Measurements from ENCODE around the gene C10orf120.

Gene C10orf120

GRCh38 chr10:122688293-122688989, 11.2 kb downstream of the C10orf120 start:
- no peak overlapping the region for H3K27ac ChIP-seq (ENCODE audit: low read depth, low read length)
- no peak for TF ChIP-seq CTCF (IDR thresholded peaks at IDR 0.05; ENCODE audit: low read depth, low read length, poor library complexity, severe bottlenecking)
- TF ChIP-seq EZH2phosphoT487 (IDR thresholded peaks at IDR 0.05; ENCODE audit: borderline replicate concordance, low read length): no peak
- peaks cover 5% of the 10 kb centered on the region for H3K27me3 ChIP-seq (ENCODE audit: control insufficient read depth, low read length)
- no peak overlapping the region for H3K4me3 ChIP-seq (ENCODE audit: low read length)
- H3K4me1 ChIP-seq (ENCODE audit: control insufficient read depth, low read length): no peaks in the 10 kb centered on the region
- no peaks in the 10 kb centered on the region for H4K20me1 ChIP-seq (ENCODE audit: control insufficient read depth, insufficient read depth, low read depth, low read length)
- no peaks in the 10 kb centered on the region for H3K9me3 ChIP-seq (ENCODE audit: control insufficient read depth, insufficient read depth, low read length)
- no peaks in the 10 kb centered on the region for H3K9me2 ChIP-seq (replicated peaks; ENCODE audit: control insufficient read depth, low read length)
- no peaks in the 10 kb centered on the region for H3K79me2 ChIP-seq (ENCODE audit: control insufficient read depth, low read length)
- no peak overlapping the region for H3K4me2 ChIP-seq (ENCODE audit: low read length)
- no peaks in the 10 kb centered on the region for H3F3A ChIP-seq (ENCODE audit: control insufficient read depth, insufficient read depth)
- H3K36me3 ChIP-seq (ENCODE audit: control insufficient read depth, low read length): no peaks in the 10 kb centered on the region

GRCh38 chr10:122682522-122682921, 17.1 kb downstream of the C10orf120 start:
- Histone ChIP-seq H3K9me2 (replicated peaks; ENCODE audit: control insufficient read depth, low read length) (no peaks in the 10 kb centered on the region), H3K9me3 (ENCODE audit: control insufficient read depth, insufficient read depth, low read length) (no peaks in the 10 kb centered on the region), H3K27ac (ENCODE audit: low read depth, low read length) (no peak overlapping the region), H3K79me2 (ENCODE audit: control insufficient read depth, low read length) (no peaks in the 10 kb centered on the region), H3K27me3 (ENCODE audit: control insufficient read depth, low read length) (peaks cover 5% of the 10 kb centered on the region), H3K4me1 (ENCODE audit: control insufficient read depth, low read length) (no peaks in the 10 kb centered on the region), H4K20me1 (ENCODE audit: control insufficient read depth, insufficient read depth, low read depth, low read length) (no peaks in the 10 kb centered on the region), H3K4me2 (ENCODE audit: low read length) (no peak overlapping the region), H3F3A (ENCODE audit: control insufficient read depth, insufficient read depth) (no peaks in the 10 kb centered on the region), H3K36me3 (ENCODE audit: control insufficient read depth, low read length) (no peaks in the 10 kb centered on the region), H3K4me3 (ENCODE audit: low read length) (no peak overlapping the region)
- no peak for TF ChIP-seq EZH2phosphoT487 (IDR thresholded peaks at IDR 0.05; ENCODE audit: borderline replicate concordance, low read length)
- TF ChIP-seq CTCF (IDR thresholded peaks at IDR 0.05; ENCODE audit: low read depth, low read length, poor library complexity, severe bottlenecking): no peak

GRCh38 chr10:122678266-122678665, 21.4 kb downstream of the C10orf120 start:
- no peak for TF ChIP-seq CTCF (IDR thresholded peaks at IDR 0.05; ENCODE audit: low read depth, low read length, poor library complexity, severe bottlenecking)
- no peak for TF ChIP-seq EZH2phosphoT487 (IDR thresholded peaks at IDR 0.05; ENCODE audit: borderline replicate concordance, low read length)
- H3K9me2 ChIP-seq (replicated peaks; ENCODE audit: control insufficient read depth, low read length): no peaks in the 10 kb centered on the region
- no peak overlapping the region for H3K27ac ChIP-seq (ENCODE audit: low read depth, low read length)
- H3K36me3 ChIP-seq (ENCODE audit: control insufficient read depth, low read length): no peaks in the 10 kb centered on the region
- no peaks in the 10 kb centered on the region for H3K9me3 ChIP-seq (ENCODE audit: control insufficient read depth, insufficient read depth, low read length)
- no peak overlapping the region for H3K4me3 ChIP-seq (ENCODE audit: low read length)
- no peaks in the 10 kb centered on the region for H3K27me3 ChIP-seq (ENCODE audit: control insufficient read depth, low read length)
- H3K79me2 ChIP-seq (ENCODE audit: control insufficient read depth, low read length): no peaks in the 10 kb centered on the region
- no peaks in the 10 kb centered on the region for H3F3A ChIP-seq (ENCODE audit: control insufficient read depth, insufficient read depth)
- H3K4me2 ChIP-seq (ENCODE audit: low read length): no peak overlapping the region
- no peaks in the 10 kb centered on the region for H4K20me1 ChIP-seq (ENCODE audit: control insufficient read depth, insufficient read depth, low read depth, low read length)
- H3K4me1 ChIP-seq (ENCODE audit: control insufficient read depth, low read length): no peaks in the 10 kb centered on the region

All from DOHH2 (cell line).